Prostate gland (tissue), 2 donors: Measurements from ENCODE around the gene PADI1.

Experiments
- CTCF ChIP-seq, 4 experiments: fragments of 200-600 bp in 2 of 4; fragments of 450-650 bp in 2 of 4; sonication (generic) in 2 of 4; IDR thresholded peaks; 1 replicate in 3 of 4; 2 replicates in 1 of 4; pipeline ENCODE4 v1.5.1; 2016 to 2019; ENCODE audit warnings: antibody characterized with exemption in 4 of 4, mild to moderate bottlenecking in 2 of 4, moderate library complexity in 2 of 4
- POLR2AphosphoS5 ChIP-seq: sonication (generic); formaldehyde crosslinking; IDR thresholded peaks from one replicate; pipeline ENCODE4 v1.6.1; 2017; ENCODE audit warnings: antibody characterized with exemption

- TF ChIP-seq CTCF (IDR thresholded peaks at IDR 0.05) (no peak), POLR2AphosphoS5 (no peak)
Observed at GRCh38 chr1:17293681-17294425, 88.9 kb downstream of the PADI1 start.
